COLO829 (cell line): Measurements from ENCODE around the gene SLC35G6.
"Not testable (repeated sequence)": the region's sequence is repeated elsewhere in the genome, so short reads cannot be mapped to it uniquely, and the experiment has no call there.

Experiments
- DNase-seq: peaks from one replicate; pipeline ENCODE4 v3.0.0; 2012; ENCODE audit warnings: low spot score

Gene SLC35G6

DNA sequence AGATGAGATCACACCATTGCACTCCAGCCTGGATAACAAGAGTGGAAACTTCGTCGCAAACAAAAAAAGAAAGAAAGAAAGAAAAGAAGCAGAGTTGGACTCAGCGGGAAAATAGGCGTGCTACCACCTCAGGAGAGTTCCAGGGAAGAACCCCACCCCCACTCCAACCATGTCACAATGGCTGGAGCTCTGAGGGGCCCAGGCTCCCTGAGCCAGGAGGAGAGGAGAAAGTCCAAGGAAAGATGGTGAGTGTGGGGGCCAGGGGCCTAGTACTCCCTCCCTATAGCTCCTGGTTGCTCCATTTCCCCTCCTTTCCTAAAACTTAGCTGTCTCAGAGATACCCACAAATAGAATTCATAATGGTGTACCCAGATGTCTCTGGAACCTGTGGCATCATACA lies at the start of gene SLC35G6:
TSS of gene SLC35G6 (plus strand) at position 172 of the 400 bp plus-strand sequence. CDS start at position 243, 71 bp downstream.
- not testable (repeated sequence) for DNase-seq

- DNase-seq, result no peak
Observed at GRCh38 chr17:7432296-7432695, 49.0 kb upstream of the SLC35G6 start.

DNA sequence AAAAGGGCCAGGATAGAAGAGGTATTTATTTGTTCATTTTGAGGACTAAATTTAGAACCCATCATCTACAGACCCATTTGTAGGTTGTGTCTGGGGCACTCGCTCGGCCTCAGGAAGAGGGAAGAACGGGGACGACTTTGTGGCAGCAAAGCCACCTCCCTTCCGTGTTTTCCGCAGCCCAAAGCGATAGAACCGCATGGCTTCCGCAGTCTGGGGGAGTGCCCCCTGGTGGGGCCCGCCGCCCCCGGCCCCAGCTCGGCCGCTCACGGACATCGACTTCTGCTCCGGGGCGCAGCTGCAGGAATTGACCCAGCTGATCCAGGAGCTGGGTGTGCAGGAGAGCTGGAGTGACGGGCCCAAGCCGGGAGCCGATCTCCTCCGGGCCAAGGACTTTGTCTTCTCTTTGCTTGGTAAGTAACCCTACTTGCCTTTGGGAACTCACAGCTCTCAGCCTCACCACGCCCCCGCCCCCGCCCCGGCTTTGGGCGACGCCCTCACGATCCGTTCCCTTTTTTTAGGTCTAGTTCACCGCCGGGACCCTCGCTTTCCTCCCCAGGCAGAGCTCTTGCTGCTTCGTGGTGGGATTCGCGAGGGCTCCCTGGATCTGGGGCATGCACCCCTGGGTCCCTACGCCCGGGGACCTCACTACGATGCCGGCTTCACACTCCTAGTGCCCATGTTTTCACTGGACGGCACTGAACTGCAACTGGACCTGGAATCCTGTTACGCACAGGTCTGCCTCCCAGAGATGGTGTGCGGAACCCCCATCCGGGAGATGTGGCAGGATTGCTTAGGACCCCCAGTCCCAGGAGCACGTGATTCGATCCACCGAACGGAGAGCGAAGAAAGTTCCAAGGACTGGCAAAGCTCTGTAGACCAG lies 45.3 kb upstream of the SLC35G6 start:
- DNase-seq, result no peak

DNA sequence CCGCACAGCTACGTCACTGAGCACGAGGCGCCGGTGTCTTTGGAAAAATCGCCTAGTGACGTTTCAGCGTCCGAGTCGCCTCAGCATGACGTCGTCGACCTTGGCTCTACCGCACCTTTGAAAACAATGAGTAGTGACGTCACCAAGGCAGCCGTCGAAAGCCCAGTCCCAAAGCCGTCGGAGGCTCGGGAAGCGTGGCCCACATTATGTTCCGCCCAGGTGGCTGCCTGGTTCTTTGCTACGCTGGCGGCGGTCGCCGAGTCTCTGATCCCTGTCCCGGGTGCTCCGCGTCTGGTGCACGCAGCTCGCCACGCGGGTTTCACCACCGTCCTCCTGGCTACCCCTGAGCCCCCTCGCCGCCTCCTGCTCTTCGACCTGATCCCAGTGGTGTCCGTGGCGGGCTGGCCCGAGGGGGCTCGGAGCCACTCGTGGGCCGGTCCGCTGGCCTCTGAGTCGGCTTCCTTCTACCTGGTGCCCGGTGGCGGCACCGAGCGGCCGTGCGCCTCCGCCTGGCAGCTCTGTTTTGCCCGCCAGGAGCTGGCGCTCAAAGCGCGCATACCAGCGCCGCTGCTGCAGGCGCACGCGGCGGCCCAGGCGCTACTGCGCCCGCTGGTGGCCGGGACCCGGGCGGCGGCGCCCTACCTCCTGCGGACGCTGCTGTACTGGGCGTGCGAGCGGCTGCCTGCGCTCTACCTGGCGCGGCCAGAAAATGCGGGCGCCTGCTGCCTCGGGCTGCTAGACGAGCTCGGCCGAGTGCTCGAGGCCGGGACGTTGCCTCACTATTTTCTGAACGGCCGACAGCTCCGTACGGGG lies 44.5 kb upstream of the SLC35G6 start:
- peak; percentile 29 for DNase-seq

DNA sequence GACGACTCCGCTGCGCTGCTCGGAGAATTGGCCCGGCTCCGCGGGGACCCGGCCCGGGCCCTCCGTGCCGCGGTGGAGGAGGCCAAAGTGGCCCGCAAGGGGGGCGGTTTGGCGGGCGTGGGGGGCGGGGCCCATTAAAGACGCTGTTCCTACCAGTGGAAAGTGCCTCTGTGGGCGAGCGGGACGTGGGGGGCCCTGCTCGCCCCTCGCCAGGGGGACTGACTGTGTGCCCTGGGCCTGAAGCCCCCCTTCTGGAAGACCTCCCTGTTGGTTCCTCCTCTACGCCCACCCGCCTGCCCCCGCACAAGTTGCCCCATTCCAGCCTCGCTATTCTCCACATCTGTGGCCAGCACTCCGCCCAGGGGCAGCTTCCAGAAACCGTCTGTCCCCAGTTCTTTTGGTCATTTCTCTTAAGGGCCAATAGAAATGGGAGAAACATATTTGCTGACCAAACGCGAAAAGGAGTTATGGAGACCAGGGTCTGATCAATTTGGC lies 43.8 kb upstream of the SLC35G6 start:
- no peak for DNase-seq

- no peak for DNase-seq
Observed at GRCh38 chr17:7437950-7438614, 43.2 kb upstream of the SLC35G6 start.

DNA sequence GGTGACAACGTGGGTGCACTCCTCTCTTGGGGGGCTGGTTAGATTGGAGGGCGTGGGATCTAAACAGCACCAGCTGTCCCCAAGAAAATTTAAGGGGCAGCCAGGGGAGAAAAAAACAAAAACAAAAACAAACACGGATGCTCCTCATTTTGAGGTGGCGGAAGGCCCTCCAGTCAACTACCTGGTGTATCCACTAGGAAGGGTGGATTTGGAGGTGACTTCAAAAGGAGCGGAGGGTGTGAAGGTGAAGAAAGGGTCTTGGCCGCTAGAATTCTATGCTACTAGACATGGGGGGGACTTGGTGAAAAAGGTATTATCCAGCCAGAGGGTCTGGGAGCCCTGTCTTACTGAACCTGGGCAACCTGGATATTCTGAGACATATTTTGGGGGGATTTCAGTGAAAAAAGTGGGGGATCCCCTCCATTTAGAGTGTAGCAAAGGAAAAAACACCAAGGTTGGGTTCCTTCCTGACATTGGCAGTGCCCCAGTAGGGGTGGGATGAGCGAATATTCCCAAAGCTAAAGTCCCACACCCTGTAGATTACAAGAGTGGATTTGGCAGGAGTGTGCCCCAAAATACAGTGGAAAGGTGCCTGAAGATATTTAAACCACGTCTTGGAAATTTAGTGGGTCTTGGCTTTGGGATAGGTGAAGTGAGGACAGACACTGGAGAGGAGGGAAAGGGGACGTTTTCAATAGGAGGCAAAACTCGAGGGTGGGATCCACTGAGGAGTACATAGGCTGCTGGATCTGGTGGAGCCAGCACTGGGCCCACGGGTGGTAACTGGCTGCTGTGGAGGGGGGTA lies 42.4 kb upstream of the SLC35G6 start:
- DNase-seq, result no peak

DNA sequence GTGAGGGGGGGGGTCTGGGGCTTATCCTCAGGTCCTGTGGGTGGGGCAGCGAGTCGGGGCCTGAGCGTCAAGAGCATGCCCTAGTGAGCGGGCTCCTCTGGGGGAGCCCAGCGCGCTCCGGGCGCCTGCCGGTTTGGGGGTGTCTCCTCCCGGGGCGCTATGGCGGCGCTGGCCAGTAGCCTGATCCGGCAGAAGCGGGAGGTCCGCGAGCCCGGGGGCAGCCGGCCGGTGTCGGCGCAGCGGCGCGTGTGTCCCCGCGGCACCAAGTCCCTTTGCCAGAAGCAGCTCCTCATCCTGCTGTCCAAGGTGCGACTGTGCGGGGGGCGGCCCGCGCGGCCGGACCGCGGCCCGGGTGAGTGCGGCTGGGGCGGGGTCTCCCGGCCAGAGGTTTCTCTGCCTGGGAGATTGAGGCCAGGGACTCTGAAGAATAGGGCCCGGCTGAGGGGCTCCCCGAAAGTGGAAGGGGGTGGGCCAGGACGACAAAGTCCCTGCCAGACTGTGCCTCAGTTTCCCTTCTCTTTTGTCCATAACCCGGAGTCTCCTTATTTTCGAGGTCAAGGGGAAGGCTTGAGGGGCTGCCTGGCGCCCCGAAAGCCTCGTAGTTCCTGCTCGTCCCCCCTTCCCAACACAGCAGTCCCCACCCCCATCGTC lies 41.7 kb upstream of the SLC35G6 start, which contains the start of gene FGF11:
TSS of gene FGF11 (plus strand) at position 51 of the 651 bp plus-strand sequence. CDS start at position 160, 109 bp downstream.
- no peak for DNase-seq

DNA sequence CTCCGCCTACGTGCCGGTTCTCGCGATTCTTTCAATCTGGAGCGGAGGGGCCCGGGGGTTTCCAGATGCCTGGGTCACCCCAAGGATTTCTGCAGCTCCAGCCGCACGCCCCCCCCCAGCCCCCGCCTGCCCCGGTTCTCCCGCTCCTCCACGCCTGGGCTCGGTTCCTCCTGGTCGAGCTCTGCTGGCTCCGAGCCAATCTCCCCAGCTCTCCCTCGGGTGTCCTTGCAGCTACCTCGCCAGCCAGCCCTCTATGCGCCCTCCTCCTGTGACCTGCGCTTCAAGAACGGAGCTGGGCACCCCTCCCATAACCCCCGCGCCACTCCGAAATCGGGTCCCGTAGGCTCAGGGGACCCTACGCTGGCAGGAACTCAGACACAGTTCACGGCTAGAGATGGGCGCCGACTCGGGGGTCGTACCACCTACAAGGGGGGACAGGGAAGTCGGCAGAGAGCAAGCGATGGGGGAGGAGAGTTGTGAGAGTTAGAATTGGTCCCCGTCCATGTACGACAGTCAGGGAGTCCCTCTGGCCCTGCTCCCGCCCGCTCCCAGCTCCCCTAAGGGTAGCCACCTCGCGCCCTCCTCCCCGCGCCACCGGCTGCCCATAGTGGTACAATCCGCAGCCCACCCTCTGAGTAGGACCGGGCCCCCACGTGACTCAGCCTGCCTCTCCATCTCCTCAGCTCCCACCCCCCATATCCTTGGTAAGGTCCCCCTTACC lies 41.0 kb upstream of the SLC35G6 start:
- no peak for DNase-seq

- DNase-seq, result no peak
Observed at GRCh38 chr17:7440834-7441195, 40.4 kb upstream of the SLC35G6 start.

GRCh38 chr17:7441266-7441665 lies 40.0 kb upstream of the SLC35G6 start:
- no peak for DNase-seq

GRCh38 chr17:7442142-7442541 lies 39.1 kb upstream of the SLC35G6 start:
- DNase-seq, result no peak

GRCh38 chr17:7443499-7444485 lies 37.5 kb upstream of the SLC35G6 start:
- no peak for DNase-seq

- DNase-seq, result peak; percentile 38
Observed at GRCh38 chr17:7444682-7445618, 36.3 kb upstream of the SLC35G6 start, which contains the start of gene CHRNB1. Gene CHRNB1, plus strand, starts transcription at chr17:7445061. Its CDS starts 67 bp downstream, at chr17:7445128.

DNA sequence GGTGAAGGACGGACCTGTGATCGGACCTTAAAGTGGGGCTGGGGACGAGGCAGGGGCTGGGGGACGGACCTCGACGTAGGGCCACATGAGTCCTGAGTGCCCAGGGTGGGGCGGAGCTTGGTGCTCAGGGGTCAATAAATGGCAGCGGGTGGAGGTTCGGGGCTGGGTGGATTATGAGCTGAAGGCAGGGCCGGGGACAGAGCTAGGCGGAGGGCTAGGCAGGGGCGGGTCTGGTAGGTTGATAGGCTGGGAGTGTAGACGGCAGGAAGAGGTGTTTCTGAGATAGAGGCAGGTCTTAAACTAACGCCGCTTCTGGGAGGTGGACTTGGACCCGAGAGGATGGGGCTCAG lies 35.7 kb upstream of the SLC35G6 start:
- DNase-seq, result no peak

DNA sequence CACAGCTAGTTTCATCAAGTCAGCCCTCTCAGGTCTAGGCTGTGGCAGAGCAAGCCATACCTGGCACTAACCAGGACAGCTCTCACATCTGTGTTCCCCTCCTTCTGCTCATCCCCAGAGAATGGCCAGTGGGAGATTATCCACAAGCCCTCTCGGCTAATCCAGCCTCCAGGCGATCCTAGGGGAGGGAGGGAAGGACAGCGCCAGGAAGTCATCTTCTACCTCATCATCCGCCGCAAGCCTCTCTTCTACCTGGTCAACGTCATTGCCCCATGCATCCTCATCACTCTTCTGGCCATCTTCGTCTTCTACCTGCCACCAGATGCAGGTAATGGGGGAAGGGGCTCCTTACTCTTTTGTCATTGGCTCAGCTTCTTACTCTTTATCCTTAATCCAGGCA lies 32.8 kb upstream of the SLC35G6 start:
- DNase-seq, result no peak

DNA sequence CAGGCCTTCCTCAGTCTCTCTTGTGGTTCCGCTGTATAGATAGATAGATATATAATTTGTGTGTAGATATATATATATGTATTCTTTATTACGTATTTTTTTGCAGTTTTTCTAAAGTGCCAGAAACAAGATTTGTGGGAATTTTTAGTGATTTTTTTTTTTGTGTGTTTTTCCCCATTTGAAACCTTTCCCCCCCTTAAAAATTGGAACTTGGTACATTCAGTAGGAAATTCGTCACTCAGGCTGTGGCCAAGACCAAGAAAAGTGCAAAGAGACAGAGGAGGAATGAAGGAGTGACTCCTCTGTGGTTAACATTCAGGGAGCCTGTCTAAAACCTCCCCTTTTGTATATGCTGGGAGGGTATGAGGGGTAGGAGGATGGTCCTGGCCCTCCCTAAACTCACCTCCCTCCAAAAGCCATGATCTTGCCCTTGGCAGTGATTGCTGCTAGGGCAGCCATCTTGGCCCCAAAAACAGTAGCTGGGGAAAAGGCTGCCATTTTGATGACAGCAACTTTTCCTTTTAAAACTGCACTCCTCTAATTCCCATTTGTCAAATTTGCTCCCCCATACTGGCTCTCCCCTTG lies 21.2 kb upstream of the SLC35G6 start:
- no peak for DNase-seq
